HG03039 (cell line): ENCODE data around the gene SUSD6.
"Not testable (repeated sequence)": the region's sequence is repeated elsewhere in the genome, so short reads cannot be mapped to it uniquely, and the experiment has no call there.

ENCODE experiments used
- ATAC-seq: cut with Tn5 transposase; IDR thresholded peaks from one replicate; pipeline ENCODE4 v1.9.1; 2021; ENCODE audit warnings: mild to moderate bottlenecking, moderate library complexity; ENCODE audit not compliant: unreplicated experiment

SUSD6 gene

GRCh38 chr14:69693801-69694729, 82.7 kb downstream of the SUSD6 start:
- ATAC-seq, result no peak

- ATAC-seq, result no peak
Measured at GRCh38 chr14:69694730-69695281, 83.4 kb downstream of the SUSD6 start.

- no peak for ATAC-seq
Measured at GRCh38 chr14:69695322-69696203, 84.2 kb downstream of the SUSD6 start.

GRCh38 chr14:69696204-69696527, 84.8 kb downstream of the SUSD6 start:
- no peak for ATAC-seq

- no peak for ATAC-seq
Measured at GRCh38 chr14:69696633-69697557, 85.5 kb downstream of the SUSD6 start.

GRCh38 chr14:69698572-69698971, 87.2 kb downstream of the SUSD6 start:
- ATAC-seq, result no peak

GRCh38 chr14:69699243-69699642, 87.8 kb downstream of the SUSD6 start:
- not testable (repeated sequence) for ATAC-seq

- ATAC-seq, result no peak
Measured at GRCh38 chr14:69699748-69700303, 88.4 kb downstream of the SUSD6 start.

- no peak for ATAC-seq
Measured at GRCh38 chr14:69700575-69700974, 89.2 kb downstream of the SUSD6 start.

GRCh38 chr14:69701291-69701690, 89.9 kb downstream of the SUSD6 start:
- no peak for ATAC-seq

GRCh38 chr14:69701857-69702256, 90.5 kb downstream of the SUSD6 start:
- ATAC-seq, result no peak

GRCh38 chr14:69703047-69704039, 91.9 kb downstream of the SUSD6 start:
- ATAC-seq, result no peak

- ATAC-seq, result no peak
Measured at GRCh38 chr14:69704319-69704718, 92.9 kb downstream of the SUSD6 start.

- no peak for ATAC-seq
Measured at GRCh38 chr14:69705706-69706105, 94.3 kb downstream of the SUSD6 start.

GRCh38 chr14:69708049-69708448, 96.7 kb downstream of the SUSD6 start:
- ATAC-seq, result no peak

GRCh38 chr14:69708586-69709560, 97.5 kb downstream of the SUSD6 start:
- no peak for ATAC-seq

GRCh38 chr14:69710378-69710777, 99.0 kb downstream of the SUSD6 start:
- no peak for ATAC-seq

GRCh38 chr14:69711065-69711464, 99.7 kb downstream of the SUSD6 start:
- ATAC-seq, result no peak
